ENCODE data around the gene TSPAN13. TPM values are rescaled to one million over a fixed set of nuclear protein-coding genes. Genes with fewer than 3 reads are reported as not detected.

Gene TSPAN13
- total RNA-seq, 1 donor from 2014 or later: 12.7 TPM

- no peak for ATAC-seq
Observed at GRCh38 chr7:16778476-16778875, 24.9 kb downstream of the TSPAN13 start.

GRCh38 chr7:16779051-16779450 lies 25.5 kb downstream of the TSPAN13 start:
- ATAC-seq: no peak

- ATAC-seq: no peak
Observed at GRCh38 chr7:16780596-16780995, 27.0 kb downstream of the TSPAN13 start.

GRCh38 chr7:16785321-16785720 lies 31.8 kb downstream of the TSPAN13 start:
- no peak for ATAC-seq

- ATAC-seq: no peak
Observed at GRCh38 chr7:16785846-16786245, 32.3 kb downstream of the TSPAN13 start.

- ATAC-seq: no peak
Observed at GRCh38 chr7:16786257-16786656, 32.7 kb downstream of the TSPAN13 start.

GRCh38 chr7:16787127-16787526 lies 33.6 kb downstream of the TSPAN13 start:
- ATAC-seq: no peak

- no peak for ATAC-seq
Observed at GRCh38 chr7:16791071-16791470, 37.5 kb downstream of the TSPAN13 start.

GRCh38 chr7:16791905-16792698 lies 38.5 kb downstream of the TSPAN13 start:
- no peak for ATAC-seq

- ATAC-seq: no peak
Observed at GRCh38 chr7:16794986-16795385, 41.4 kb downstream of the TSPAN13 start.

- no peak for ATAC-seq
Observed at GRCh38 chr7:16795624-16796023, 42.1 kb downstream of the TSPAN13 start.

GRCh38 chr7:16801111-16801542 lies 47.6 kb downstream of the TSPAN13 start:
- ATAC-seq: peak; percentile 81

GRCh38 chr7:16801579-16801978 lies 48.0 kb downstream of the TSPAN13 start:
- no peak for ATAC-seq

GRCh38 chr7:16803125-16803524 lies 49.6 kb downstream of the TSPAN13 start:
- no peak for ATAC-seq

- ATAC-seq: no peak
Observed at GRCh38 chr7:16803881-16804673, 50.5 kb downstream of the TSPAN13 start.

- ATAC-seq: peak; percentile 90
Observed at GRCh38 chr7:16804674-16805439, 51.3 kb downstream of the TSPAN13 start, which contains the start of gene AGR2. AGR2 (minus strand) TSS chr7:16804999; CDS start chr7:16801796, 3,203 bp downstream.

GRCh38 chr7:16805441-16805840 lies 51.9 kb downstream of the TSPAN13 start:
- no peak for ATAC-seq

- ATAC-seq: no peak
Observed at GRCh38 chr7:16810112-16810511, 56.6 kb downstream of the TSPAN13 start.

GRCh38 chr7:16810573-16810972 lies 57.0 kb downstream of the TSPAN13 start:
- peak; percentile 50 for ATAC-seq

- ATAC-seq: peak; percentile 41
Observed at GRCh38 chr7:16811551-16811950, 58.0 kb downstream of the TSPAN13 start.

- no peak for ATAC-seq
Observed at GRCh38 chr7:16812542-16813231, 59.1 kb downstream of the TSPAN13 start.

- no peak for ATAC-seq
Observed at GRCh38 chr7:16813232-16813616, 59.7 kb downstream of the TSPAN13 start.
